ENCODE results near the gene BAIAP3. TPM values are rescaled to one million over a fixed set of nuclear protein-coding genes. Genes with fewer than 3 reads are reported as not detected.

Gene BAIAP3
- total and polyA plus RNA-seq, 4 donors = 4.5 to 46.6 (median 11.9) TPM

DNA sequence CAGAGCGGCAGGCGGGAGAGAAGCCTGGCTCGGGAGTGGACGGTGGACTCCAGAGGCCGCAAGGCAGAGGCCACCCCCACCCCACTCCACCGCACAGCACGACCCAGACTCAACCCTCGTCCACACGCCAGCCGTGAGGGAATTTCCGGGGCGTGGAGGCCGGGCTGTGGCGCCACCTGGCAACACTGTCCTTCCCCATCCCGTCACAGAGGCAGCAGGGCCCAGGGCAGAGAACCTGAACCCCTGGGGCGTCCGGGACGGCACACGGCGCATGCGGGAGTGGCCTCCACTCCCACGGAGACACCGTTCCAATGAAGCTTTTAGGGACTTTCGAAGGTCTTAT lies 41.8 kb downstream of the BAIAP3 start:
- H3K4me3 ChIP-seq = no peak overlapping the region
- H3K27me3 ChIP-seq (ENCODE audit: control insufficient read depth in 3 of 3, insufficient read depth in 3 of 3, low read length in 2 of 3) = peaks cover 0 to 2% (median 0%) of the 10 kb centered on the region in 3 donors

DNA sequence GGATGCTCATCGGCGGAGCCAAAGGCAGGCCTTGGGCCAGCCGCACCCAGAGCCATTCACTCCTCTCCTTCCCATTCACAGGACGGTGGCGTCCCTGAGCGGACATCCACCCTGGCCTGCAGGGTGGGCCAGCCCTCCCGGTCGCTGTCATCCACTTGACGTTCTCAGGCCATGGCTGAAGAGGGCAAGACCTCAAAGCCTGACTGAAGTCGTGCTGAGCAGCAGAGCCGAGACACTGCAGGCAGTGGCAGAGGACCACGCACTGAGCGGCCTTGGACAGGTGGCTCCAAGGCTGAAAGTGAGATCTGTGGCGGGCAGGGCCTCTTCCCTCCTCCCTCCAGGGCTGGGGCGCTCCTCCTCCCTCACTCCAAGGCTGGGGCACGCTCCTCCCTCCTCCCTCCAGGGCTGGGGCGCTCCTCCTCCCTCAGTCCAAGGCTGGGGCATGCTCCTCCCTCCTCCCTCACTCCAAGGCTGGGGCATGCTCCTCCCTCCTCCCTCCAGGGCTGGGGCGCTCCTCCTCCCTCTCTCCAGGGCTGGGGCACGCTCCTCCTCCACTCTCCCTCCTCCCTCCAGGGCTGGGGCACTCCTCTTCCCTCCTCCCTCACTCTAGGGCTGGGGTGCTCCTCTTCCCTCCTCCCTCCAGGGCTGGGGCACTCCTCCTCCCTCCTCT lies 42.4 kb downstream of the BAIAP3 start:
- ATAC-seq (ENCODE audit: insufficient read depth, low FRiP score) = no peak
- H3K4me3 ChIP-seq = no peak overlapping the region
- no peak for TF ChIP-seq CTCF (IDR thresholded peaks at IDR 0.05; ENCODE audit: control extremely low read depth, extremely low read depth)
- H3K36me3 ChIP-seq (ENCODE audit: control insufficient read depth in 4 of 4, insufficient read depth in 4 of 4, low read length in 4 of 4) = peaks cover 0 to 26% (median 5%) of the 10 kb centered on the region in 4 donors
- no peak for DNase-seq
- 94 to 100% methylated on average over 17 to 19 of the region's 19 CpGs for WGBS, 2 donors
- peaks cover 0 to 6% (median 0%) of the 10 kb centered on the region in 5 donors for H3K4me1 ChIP-seq (ENCODE audit: control insufficient read depth in 5 of 5, insufficient read depth in 5 of 5, low read length in 5 of 5)
- no peak overlapping the region for H3K27ac ChIP-seq (ENCODE audit: low read depth in 1 of 2, low read length in 1 of 2)
- H3K9ac ChIP-seq (ENCODE audit: insufficient read depth in 1 of 2, low read length in 2 of 2) = no peak overlapping the region
- H3K27me3 ChIP-seq (ENCODE audit: control insufficient read depth in 3 of 3, insufficient read depth in 3 of 3, low read length in 2 of 3) = peaks cover 0 to 4% (median 0%) of the 10 kb centered on the region in 3 donors
- no peaks in the 10 kb centered on the region for H3K9me3 ChIP-seq (ENCODE audit: control insufficient read depth in 4 of 4, insufficient read depth in 3 of 4, low read length in 3 of 4)

More for the DNA sequence above, 41.8 kb downstream of the BAIAP3 start:
- peaks cover 0 to 6% (median 0%) of the 10 kb centered on the region in 5 donors for H3K4me1 ChIP-seq (ENCODE audit: control insufficient read depth in 5 of 5, insufficient read depth in 5 of 5, low read length in 5 of 5)
- peaks cover 0 to 26% (median 4%) of the 10 kb centered on the region in 4 donors for H3K36me3 ChIP-seq (ENCODE audit: control insufficient read depth in 4 of 4, insufficient read depth in 4 of 4, low read length in 4 of 4)
- ATAC-seq (ENCODE audit: insufficient read depth, low FRiP score) (no peak), DNase-seq (no peak)
- H3K9ac ChIP-seq (ENCODE audit: insufficient read depth in 1 of 2, low read length in 2 of 2) = no peak overlapping the region
- H3K9me3 ChIP-seq (ENCODE audit: control insufficient read depth in 4 of 4, insufficient read depth in 3 of 4, low read length in 3 of 4) = no peaks in the 10 kb centered on the region
- TF ChIP-seq CTCF (IDR thresholded peaks at IDR 0.05; ENCODE audit: control extremely low read depth, extremely low read depth) = no peak
- WGBS, 2 donors = 94% methylated on average over 24 of the region's 24 CpGs
- no peak overlapping the region for H3K27ac ChIP-seq (ENCODE audit: low read depth in 1 of 2, low read length in 1 of 2)

DNA sequence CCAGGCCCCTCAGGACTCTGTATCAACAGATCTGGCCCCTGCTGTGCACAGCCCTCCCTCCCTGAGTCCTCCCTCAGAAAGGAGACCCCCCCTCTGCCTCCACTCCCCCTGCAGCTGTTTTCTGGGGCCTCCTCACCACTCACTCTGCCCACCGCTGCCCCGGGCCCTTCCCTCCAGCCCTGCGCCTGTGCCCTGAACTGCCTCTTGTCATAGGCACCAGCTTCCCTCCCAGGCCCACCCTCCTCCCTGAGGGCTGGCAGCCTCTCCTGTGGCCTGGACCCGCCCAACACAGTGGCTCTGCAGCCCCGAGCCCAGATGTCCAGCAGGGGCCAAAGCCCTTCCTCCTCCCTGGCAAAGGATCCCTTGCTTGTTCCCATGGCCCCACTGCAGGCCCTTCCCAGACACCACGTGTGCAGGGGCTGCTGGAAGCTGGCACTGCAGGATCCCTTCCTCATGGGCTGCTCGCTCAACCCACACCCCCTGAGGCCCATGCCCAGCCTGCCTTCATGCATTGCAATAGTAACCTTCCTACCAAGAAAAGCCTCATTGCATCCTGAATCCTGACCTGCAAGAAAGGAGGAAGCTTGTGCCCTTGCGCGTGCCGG lies 44.1 kb downstream of the BAIAP3 start:
- ATAC-seq (ENCODE audit: insufficient read depth, low FRiP score) (no peak), DNase-seq (no peak)
- Histone ChIP-seq H3K36me3 (ENCODE audit: control insufficient read depth in 4 of 4, insufficient read depth in 4 of 4, low read length in 4 of 4) (peaks cover 4 to 25% (median 9%) of the 10 kb centered on the region in 4 donors), H3K4me1 (ENCODE audit: control insufficient read depth in 5 of 5, insufficient read depth in 5 of 5, low read length in 5 of 5) (peaks cover 0 to 6% (median 0%) of the 10 kb centered on the region in 5 donors), H3K9ac (ENCODE audit: insufficient read depth in 1 of 2, low read length in 2 of 2) (no peak overlapping the region), H3K4me3 (no peak overlapping the region), H3K27ac (ENCODE audit: low read depth in 1 of 2, low read length in 1 of 2) (no peak overlapping the region), H3K9me3 (ENCODE audit: control insufficient read depth in 4 of 4, insufficient read depth in 3 of 4, low read length in 3 of 4) (no peaks in the 10 kb centered on the region), H3K27me3 (ENCODE audit: control insufficient read depth in 3 of 3, insufficient read depth in 3 of 3, low read length in 2 of 3) (peaks cover 0 to 4% (median 0%) of the 10 kb centered on the region in 3 donors)
- WGBS, 2 donors = 90 to 93% methylated on average over 10 of the region's 10 CpGs
- no peak for TF ChIP-seq CTCF (IDR thresholded peaks at IDR 0.05; ENCODE audit: control extremely low read depth, extremely low read depth)
